ENCODE results near the gene TMEM107.
A peak's percentile ranks its signal among the peaks of the same experiment; 100 is the strongest.
"Not testable (repeated sequence)": the region's sequence is repeated elsewhere in the genome, so short reads cannot be mapped to it uniquely, and the experiment has no call there.

The TMEM107 gene

DNA sequence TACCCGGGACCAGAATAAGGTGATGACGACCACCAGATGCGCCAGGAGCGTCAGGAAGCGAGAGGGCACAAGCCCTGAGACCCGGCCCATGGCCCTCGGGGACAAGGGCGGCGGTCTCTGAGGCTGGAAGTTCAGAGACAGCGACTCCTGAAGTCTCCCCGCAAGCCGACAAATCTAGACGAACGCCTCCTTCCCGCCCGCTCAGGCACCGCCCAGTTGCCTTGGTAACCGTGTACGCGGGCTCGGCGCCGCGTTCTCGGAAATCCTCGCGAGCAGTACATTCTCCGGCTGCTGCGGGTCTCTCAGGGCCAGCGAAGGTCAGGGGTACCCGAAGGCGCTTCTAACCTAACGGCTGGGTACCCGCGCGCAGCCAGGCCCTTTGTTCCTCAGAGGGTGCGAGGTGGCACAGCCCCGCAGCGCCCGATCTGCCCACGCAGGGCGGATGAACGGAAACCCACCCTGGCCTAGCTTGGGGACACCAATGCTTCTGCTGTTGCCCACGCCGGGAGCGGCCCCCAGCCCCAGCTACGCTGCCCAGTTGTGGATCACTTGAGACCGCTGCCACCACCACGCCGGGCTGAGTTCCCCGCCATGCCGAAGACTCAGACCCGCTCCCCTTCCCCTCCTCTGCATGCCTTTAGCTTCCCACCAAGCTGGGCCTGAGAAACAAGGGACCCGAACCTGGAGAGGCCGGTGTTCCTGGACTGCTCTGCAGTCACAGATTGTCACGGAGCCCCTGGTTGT lies at the start of gene TMEM107:
TSS of gene TMEM107 (minus strand) at position 184 of the 744 bp plus-strand sequence. CDS start at position 90, 94 bp downstream.
- peak; percentile 44 for DNase-seq

DNA sequence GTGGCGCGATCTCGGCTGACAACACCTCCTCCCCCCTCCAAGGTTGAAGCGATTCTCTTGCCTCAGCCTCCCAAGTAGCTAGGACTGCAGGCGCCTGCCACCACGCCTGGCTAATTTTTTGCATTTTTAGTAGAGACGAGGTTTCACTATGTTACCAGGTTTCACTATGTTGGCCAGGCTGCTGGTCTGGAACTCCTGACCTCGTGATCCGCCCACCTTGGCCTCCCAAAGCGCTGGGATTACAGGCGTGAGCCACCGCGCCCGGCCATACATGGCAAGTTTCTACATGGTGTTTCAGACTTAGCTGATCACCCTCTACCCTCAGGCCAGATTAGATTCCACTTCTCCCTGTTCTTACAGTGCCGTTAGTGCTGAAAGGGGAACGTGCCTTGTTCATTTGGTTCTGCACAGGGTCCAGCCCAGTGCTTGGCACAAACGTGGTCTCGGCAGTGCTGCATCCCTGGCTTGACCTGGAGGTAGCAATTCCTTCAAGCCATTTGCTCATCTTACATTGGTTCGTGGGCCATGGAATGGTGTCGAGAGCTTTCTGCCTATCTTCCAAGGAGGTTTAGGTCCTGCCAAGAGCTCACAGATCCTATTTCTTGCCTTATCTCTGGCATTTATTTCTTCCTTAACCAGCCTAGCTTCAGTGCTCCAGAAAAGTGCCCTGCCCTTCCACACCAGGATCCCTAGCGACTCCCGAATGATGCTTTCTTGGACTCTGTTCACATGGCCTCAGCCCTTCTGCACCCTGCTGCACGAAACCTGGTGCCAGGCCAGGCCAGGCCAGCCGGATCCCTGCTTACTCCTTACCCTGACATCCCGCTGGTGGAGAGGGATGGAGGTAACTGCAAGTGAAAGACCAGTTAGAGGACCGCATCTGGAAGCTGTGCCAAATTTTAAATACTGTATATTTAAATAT lies 49.0 kb upstream of the TMEM107 start:
- no peak for DNase-seq

DNA sequence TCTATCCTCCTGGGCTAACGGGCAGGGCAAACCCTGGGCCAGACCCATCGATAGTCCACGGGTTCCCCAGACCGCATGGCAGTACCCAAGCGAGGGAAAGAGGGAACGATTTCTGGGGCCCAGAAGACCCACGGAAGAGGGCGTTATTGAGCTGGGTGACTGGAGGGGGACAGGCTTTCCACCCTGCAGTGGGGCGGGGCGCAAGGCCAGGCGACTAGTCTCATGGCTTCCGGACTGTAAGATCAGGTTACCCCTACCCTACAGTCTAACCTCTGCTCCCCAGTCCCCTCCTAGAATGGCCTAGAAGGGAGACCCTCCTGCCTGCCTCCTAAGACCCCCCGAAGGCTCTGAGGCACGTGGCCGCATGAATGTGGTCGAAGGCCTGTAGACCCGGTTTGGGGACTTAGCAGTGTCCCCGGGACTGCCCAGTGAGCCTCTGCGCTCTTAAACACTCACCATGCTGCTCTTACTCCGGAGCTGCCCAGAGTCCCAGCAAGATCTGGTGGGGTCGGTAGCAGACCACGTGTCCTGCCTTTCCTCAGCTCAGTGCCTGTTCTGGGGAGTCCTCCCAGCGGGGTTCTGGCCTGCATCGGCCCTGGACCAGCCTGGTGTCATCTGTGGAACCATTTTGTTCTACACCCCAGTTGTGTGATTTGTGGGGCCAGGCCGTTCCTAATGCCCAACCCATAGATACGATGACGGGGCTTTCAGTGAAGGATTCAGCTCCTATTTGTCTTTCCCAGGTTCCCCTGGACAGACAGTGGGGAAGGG lies 47.4 kb upstream of the TMEM107 start:
- DNase-seq: peak; percentile 26

DNA sequence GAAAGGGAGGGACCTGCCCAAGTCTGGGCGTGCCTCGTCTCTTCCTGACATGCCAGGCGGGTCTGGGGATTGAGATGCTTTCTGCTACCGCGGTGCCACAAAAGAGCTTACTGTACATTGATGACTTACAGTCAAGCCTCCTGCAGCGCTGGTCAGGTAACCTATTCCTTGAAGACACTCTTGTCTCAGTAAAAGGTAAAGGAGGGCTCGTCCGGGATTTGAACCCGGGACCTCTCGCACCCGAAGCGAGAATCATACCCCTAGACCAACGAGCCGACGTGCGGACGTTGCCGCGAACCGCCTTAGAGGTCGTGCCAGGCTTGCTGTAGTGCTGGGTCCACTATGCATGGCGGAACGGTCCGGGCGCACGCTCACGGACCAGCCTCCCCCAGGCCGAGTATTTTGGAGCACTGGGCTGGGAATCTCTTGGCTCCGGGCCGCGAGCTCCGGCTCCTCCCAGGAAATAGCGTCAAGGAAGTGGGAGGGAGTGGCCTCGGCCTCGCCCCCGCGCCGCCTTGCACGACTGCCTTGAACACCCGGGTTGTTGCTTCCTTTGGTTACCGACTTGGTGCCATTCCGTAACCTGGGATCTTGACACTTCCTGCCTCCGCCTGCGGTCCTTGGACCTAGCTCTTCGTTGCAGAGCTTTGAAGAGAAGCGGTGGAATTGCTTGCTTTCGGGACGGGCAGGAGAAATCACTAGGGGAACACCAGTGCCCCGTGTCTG lies 46.6 kb upstream of the TMEM107 start:
- peak; percentile 85 for DNase-seq

DNA sequence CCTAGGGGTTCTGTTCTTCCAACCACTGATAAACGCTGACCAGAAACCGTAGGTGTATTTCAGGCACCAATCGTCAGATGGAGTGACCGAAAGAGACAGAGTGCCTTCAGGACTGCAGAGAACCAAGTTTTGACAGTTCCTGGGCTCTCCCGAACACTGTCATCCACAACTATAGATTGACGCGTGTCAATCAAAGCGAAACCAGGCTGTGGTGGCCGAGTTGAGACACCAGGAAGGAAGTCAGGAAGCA lies 46.1 kb upstream of the TMEM107 start:
- DNase-seq: no peak

DNA sequence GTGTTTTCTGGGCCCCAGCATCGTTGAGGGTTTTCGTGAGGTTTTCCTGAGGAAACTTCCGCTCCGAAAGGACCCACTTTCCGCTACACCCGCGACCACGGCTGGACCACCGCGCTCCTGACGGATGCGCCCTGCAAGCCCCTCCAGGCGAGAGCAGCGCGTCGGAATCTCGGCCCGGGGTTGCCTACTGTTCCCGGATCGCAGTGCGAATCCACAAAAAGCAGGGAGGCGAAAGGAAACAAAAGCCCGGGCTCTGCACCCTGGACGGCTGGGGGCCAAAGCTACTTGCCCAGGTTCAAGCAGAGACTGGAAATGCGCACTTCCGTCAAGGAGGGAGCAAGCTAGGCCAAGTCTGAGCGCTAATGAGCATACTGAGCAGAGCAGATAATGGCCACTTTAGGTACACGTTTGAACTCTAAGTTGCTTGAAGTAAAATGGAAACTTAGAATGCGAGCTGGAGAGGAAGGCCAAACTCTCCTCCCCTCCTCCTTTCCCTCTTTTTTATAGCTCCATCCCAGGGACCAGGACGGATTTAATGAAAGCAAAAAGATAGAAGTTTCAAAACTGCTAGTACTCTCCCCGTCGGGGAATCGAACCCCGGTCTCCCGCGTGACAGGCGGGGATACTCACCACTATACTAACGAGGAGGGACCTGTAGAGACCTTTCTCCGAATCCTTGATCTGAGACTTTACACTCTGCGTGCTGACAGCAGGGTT lies 45.6 kb upstream of the TMEM107 start:
- peak; percentile 70 for DNase-seq

DNA sequence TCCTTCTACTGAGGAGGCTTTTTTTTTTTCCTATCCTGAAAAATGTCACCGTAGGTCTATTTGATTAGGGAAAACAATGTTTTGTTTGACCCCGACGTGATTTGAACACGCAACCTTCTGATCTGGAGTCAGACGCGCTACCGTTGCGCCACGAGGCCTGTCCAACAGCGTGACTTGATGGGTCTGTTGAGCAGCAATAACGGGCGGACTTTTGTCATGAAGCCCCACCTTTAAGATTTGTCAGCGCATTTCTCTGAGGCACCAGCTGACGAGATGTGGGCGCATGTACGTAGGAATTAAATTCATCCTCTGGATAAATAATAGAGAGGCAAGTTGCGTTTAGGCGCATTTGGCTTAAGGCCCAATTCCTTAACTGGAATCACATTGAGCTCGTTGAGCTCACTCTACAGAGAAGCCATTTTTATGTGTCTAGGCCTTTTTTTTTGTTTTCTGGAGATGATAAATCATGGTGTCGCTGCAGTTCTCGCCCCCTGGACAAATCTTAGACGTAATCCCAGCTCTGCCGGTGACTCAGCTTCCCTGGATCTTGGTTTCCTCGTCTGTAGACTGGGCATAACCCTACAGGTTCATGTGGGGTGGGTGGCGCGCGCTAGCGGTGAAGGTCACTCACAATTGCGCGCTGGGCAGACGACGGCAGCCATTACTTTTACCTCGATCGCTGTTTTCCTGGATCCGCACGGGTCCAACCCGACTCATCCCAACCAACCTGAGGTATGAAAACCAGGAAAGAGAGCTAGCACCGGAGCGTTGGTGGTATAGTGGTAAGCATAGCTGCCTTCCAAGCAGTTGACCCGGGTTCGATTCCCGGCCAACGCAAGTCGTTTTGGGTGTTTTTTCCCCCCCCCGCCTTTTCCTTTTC lies 44.8 kb upstream of the TMEM107 start:
- DNase-seq: peak; percentile 71

DNA sequence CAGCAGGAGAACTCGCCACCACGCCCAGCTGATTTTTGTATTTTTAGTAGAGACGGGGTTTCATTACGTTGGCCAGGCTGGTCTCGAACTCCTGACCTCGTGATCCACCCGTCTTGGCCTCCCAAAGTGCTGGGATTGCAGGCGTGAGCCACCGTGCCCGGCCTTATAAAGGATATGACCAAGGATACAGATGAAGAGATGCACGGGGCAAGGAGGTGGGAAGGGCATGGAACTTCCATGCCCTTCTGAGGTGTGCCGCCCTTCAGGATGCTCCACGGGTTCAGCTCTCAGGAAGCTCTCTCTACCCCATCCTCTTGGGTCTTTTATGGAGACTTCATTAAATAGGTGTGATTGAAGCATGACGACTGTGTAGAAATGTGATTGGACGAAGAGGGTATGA lies 37.8 kb upstream of the TMEM107 start:
- DNase-seq: not testable (repeated sequence)

DNA sequence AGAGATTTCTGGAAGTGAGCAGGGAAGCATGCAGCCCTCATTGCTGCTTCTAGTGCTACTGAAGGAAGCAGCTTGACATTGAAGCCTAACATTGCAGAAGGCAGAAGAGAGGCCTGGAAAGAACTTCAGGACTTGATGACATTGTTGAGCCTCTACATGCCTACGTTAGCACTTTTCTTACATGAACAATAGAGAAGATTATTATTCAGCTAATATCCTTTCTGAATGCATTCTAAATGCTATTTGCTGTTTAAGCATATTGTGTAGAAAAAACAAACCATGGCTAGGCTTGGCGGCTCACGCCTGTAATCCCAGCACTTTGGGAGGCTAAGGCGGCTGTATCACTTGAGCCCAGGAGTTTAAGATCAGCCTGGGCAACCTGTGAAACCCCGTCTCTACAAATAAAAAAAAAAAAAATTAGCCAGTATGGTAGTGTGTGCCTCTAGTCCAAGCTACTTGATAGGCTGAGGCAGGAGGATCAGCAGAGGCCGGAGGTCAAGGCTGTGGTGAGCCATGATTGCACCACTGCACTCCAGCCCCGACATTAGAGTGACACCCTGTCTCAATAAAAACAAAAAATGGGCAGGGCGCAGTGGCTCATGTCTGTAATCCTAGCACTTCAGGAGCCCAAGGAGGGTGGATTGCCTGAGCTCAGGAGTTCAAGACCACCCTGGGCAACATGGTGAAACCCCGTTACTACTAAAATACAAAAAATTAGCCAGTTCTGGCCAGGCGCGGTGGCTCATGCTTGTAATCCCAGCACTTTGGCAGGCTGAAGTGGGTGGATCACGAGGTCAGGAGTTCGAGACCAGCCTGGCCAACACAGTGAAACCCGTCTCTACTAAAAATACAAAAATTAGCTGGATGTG lies 36.4 kb upstream of the TMEM107 start:
- no peak for DNase-seq

DNA sequence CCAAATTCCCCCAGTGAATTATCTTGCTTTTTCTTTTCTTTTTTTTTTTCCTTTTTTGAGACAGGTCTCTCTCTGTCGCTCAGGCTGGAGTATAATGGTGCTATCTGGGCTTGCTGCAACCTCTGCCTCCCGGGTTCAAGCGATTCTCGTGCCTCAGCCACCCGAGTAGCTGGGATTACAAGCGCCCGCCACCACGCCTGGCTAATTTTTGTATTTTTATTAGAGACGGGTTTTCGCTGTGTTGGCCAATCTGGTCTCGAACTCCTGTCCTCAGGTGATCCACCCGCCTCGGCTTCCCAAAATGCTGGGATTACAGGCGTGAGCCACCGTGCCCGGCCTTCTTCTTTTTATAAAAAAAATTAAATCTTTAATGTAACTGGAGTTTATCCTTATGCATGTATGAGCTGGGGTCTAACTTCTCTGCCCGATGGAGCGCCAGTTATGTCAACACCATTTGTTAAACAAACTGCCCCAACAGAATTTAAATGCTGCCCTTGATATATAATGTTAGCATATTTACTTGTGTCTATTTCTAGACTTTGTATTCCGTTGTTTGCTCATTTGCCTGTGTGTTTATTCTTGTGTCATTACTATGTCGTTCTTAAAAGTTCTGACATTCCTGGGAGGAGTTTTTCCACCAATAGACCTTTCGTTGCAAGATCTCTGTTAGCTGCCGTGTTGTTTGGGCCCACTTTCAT lies 34.7 kb upstream of the TMEM107 start:
- DNase-seq: no peak

DNA sequence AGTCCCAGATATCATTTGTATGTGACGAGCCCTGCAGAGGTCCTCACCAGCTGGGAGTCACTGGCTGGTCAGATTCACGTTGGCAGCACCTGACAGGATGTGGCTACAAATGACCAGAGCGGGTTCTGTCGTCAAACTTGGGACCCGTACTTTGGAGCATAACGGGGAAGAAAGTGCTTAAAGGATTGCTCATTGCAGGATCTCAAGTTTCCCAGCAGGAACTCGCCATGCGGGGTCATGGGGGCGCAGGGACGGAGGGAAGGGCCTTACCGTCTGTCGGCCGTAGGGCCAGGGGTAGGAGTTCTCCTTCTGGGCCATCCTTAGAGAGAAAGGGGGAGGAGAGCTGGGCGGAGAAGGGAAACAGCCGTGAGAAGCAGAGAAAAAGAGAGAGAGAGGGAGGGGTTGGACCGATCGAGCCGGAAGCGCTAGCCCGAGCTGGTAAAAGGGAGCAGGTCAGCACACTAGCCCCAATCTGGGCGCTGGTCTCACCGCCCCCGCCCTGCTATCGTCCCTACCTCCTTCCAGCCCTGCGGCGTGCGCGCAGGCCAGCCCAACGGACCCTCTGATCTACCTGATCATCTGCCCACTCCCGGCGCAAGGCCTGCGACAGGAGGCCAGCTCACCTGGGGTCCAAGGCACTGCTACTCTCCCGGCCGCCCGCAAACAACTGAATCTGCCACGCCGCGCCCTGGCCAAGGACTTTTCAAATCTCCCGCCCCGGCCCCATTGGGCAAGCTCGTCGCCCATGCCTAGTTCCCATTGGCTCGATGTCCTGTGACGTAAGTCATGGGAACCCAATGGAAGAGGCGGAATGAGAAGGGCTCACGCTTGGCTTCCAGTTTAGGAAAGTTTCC lies 34.0 kb upstream of the TMEM107 start, which contains the start of gene AURKB:
TSS of gene AURKB (minus strand) at position 669 of the 854 bp plus-strand sequence. CDS start at position 318, 351 bp downstream.
- DNase-seq: peak; percentile 38

DNA sequence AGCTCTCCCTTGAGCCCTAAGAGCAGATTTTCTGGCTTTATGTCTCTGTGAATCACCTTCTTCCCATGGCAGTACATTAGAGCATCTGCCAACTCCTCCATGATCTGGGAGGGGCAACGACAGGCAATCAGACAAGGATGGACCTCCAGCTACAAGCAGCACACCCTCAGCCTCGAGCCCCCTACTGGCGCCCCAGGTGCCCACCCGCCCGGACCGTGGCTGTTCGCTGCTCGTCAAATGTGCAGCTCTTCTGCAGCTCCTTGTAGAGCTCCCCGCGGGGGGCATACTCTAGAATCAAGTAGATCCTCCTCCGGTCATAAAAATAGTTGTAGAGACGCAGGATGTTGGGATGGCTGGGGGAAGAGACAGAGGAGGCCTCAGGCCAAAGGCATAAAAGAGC lies 30.4 kb upstream of the TMEM107 start:
- DNase-seq: no peak

DNA sequence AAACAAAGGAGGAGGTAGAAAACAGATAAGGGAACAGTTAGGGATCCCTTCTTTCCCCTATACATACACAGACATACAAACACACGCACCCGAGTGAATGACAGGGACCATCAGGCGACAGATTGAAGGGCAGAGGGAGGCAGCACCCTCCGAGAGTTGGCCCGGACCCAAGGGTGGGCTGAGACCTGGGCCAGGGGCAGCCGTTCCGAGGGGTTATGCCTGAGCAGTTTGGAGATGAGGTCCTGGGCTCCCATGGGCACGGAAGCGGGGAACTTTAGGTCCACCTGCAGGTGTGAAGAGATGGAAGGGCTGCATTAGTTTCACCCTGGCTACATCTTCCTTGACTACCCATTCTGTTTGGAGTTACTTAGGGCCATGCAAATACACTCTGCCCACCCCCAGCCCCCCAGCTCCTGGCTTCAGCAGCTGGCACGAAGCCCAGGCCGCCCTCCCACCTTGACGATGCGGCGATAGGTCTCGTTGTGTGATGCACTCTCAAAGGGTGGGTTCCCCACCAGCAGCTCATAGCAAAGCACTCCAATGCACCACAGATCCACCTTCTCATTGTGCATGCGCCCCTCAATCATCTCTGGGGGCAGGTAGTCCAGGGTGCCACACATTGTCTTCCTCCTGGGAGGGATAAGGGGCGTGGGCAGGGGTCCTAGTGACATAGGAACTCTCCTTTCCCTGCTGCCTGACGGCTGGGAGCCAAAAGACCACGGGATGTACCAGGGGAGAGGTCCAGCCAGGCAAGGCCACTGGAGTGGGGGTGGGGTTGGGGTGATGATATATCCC lies 28.8 kb upstream of the TMEM107 start:
- no peak for DNase-seq

DNA sequence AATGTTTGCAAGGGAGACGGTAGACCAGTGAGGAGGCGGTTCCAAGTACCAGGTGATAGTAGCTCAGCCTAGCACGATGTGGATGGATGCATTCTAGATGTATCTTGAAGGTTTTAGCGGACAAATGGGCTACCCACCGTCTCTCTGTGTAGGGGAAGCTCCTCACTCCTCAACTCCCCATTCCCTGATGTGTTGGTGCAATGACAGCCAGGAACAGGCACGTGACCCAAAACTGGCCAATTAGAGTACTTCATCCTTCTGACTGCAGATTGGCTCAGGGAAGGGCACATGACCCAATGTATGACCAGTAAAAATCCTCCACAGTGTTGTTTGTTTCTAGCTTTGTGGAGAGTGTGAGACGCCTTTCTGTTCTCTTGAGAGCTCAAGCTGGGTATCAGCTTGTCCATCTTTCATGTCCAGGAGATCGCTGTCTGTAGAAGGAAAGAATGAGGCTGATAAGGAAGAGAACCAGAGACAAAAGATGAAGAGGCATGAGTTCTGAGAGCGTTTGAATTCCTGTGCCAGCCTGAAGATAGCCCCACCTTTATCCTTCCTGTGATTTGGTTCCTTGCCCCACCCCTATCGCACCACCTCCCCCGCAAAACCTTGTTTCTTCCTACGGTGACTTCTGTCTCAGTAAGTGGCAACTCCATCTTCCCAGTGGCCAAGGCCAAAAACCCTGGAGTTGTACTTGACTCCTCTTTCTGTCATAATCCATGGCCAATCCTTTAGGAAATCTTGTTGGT lies 16.1 kb upstream of the TMEM107 start:
- peak; percentile 37 for DNase-seq

DNA sequence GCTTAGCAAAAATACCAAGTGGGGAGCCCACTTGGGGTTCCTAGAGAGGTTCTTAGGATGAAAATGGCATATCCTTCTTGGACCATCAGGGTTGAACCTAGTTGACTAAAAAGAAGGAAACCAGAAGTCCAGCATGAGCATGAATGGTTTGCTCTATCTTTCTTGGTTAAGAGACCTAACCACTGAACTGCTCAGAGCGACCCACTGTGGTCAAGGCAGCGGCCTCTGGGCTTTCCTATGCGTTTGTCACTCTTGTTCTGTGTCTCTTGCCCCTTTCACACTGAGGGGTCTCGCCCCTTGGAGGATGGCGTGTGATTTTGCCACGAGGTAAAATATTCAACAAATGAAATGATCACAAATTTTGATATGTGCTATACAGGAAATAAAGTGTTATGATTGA lies 14.3 kb upstream of the TMEM107 start:
- no peak for DNase-seq

DNA sequence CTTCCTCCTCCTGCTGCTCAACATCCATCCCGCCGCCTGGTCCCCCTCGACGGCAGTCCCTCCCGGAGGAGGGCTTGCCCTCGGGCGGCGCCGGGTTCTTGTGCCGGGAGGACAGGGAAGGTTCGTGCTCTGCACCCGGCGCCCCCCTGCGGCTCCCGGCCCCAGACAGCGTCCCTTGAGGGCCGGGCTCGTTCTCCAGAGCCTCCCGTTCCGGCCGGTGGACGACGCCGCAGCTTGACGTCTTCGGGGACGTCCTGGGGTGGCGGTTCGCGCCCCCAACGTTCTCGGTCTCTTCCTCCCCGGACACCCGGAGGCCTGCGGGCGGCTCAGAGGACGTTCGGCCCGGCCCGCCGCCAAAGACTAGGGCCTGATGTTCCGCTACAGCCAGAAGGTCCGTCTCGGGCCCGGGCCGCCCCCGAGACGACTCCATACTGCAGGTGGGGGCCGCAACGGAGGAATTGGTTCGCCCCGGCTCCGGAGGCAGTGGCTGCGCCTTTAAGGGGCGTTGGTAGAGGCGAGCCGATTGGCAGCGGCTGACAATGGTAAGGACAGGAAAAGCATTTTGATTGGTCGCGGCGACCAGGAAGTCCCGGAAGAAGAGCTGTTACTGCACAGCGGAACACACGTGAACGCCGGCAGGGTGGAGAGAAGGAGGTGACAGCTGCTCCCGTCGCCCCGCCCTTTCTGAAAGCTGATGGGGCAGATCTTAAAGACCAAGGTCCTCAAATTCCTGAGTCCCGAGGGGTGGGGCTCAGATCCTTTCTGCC lies 13.7 kb upstream of the TMEM107 start, which contains the start of gene BORCS6:
TSS of gene BORCS6 (minus strand) at position 470 of the 767 bp plus-strand sequence. CDS start at position 430, 40 bp downstream.
- DNase-seq: peak; percentile 83
